ENCODE measurements around the gene ULK4.

- TF ChIP-seq CTCF (IDR thresholded peaks at IDR 0.05) (no peak), POLR2A (IDR thresholded peaks at IDR 0.05) (no peak), POLR2AphosphoS5 (IDR thresholded peaks at IDR 0.05) (no peak)
These were observed 261.7 kb downstream of the ULK4 start for GRCh38 chr3:41700155-41700554.
